CD14-positive monocyte (primary cell): ENCODE measurements around the gene PPP1R2. TPM values are rescaled to one million over a fixed set of nuclear protein-coding genes. Genes with fewer than 3 reads are reported as not detected.
A peak's percentile ranks its signal among the peaks of the same experiment; 100 is the strongest.

ENCODE experiments used
- DNase-seq, 3 donors: peaks; one replicate each; pipeline ENCODE4 v3.0.0-alpha.2; 2011 to 2022
- H2AFZ ChIP-seq: 2 replicates; pipeline ENCODE4 v1.6.0; 2012; ENCODE audit warnings: mild to moderate bottlenecking, low read depth, low read length, inconsistent platforms; ENCODE audit not compliant: insufficient read depth, poor library complexity, severe bottlenecking
- H3K27ac ChIP-seq, 2 donors: 1 replicate in 1 of 2; 2 replicates in 1 of 2; pipeline ENCODE4 v1.5.1; 2012 to 2013; ENCODE audit warnings: low read length in 2 of 2, control low read depth in 1 of 2, inconsistent platforms in 1 of 2, low read depth in 1 of 2, mild to moderate bottlenecking in 1 of 2
- H3K27me3 ChIP-seq, 2 donors: one replicate each; pipeline versions ENCODE4 v1.6.0 to v1.6.1; 2011 to 2013; ENCODE audit warnings: low read length in 2 of 2; ENCODE audit not compliant: control insufficient read depth in 2 of 2, insufficient read depth in 2 of 2
- H3K36me3 ChIP-seq, 2 donors: replicated peaks in 1 of 2; 1 replicate in 1 of 2; 2 replicates in 1 of 2; pipeline versions ENCODE4 v1.5.1 to v1.6.1; 2012 to 2013; ENCODE audit warnings: low read length in 2 of 2, control low read depth in 1 of 2, inconsistent platforms in 1 of 2, mild to moderate bottlenecking in 1 of 2; ENCODE audit not compliant: insufficient read depth in 2 of 2, control insufficient read depth in 1 of 2
- H3K4me1 ChIP-seq, 2 donors: 1 replicate in 1 of 2; 2 replicates in 1 of 2; pipeline versions ENCODE4 v1.5.1 to v1.6.1; 2012 to 2013; ENCODE audit warnings: low read length in 2 of 2, control low read depth in 1 of 2, inconsistent platforms in 1 of 2, mild to moderate bottlenecking in 1 of 2, moderate library complexity in 1 of 2; ENCODE audit not compliant: insufficient read depth in 2 of 2, control insufficient read depth in 1 of 2
- H3K4me2 ChIP-seq: replicated peaks from 2 replicates; pipeline ENCODE3; 2012; ENCODE audit warnings: low read length, moderate library complexity, mild to moderate bottlenecking; ENCODE audit not compliant: poor library complexity, severe bottlenecking; ENCODE audit errors: extremely low read depth
- H3K4me3 ChIP-seq, 3 experiments: fragments of 200-600 bp in 1 of 3; sonication (generic) in 1 of 3; replicated peaks in 1 of 3; 1 replicate in 2 of 3; 2 replicates in 1 of 3; pipeline ENCODE4 v1.5.1; 2011 to 2013; ENCODE audit warnings: low read length in 3 of 3, mild to moderate bottlenecking in 3 of 3, control low read depth in 2 of 3, low read depth in 2 of 3, inconsistent platforms in 1 of 3, moderate library complexity in 1 of 3
- H3K79me2 ChIP-seq: 2 replicates; pipeline ENCODE4 v1.6.0; 2012; ENCODE audit warnings: mild to moderate bottlenecking, control low read depth, inconsistent platforms, low read length, moderate library complexity; ENCODE audit not compliant: insufficient read depth
- H3K9ac ChIP-seq: 2 replicates; pipeline ENCODE4 v1.6.0; 2017; ENCODE audit warnings: low read length, mild to moderate bottlenecking; ENCODE audit not compliant: insufficient read depth, poor library complexity, severe bottlenecking
- H3K9me3 ChIP-seq, 2 donors: replicated peaks in 1 of 2; 1 replicate in 1 of 2; 2 replicates in 1 of 2; pipeline versions ENCODE4 v1.5.1 to v1.6.1; 2012 to 2013; ENCODE audit warnings: low read length in 2 of 2, control low read depth in 1 of 2; ENCODE audit not compliant: control insufficient read depth in 1 of 2, insufficient read depth in 1 of 2
- H4K20me1 ChIP-seq: 2 replicates; pipeline ENCODE4 v1.6.0; 2012; ENCODE audit warnings: mild to moderate bottlenecking, low read length, control low read depth, moderate library complexity; ENCODE audit not compliant: insufficient read depth
- H3K27ac Mint-ChIP-seq, 7 donors: one replicate each; pipeline ENCODE4 v1.8.0; 2020; ENCODE audit warnings: mild to moderate bottlenecking in 7 of 7, mixed read lengths in 7 of 7, moderate library complexity in 6 of 7, inconsistent platforms in 2 of 7
- H3K27me3 Mint-ChIP-seq, 3 donors: one replicate each; pipeline ENCODE4 v1.8.0; 2021 to 2022; ENCODE audit warnings: low read depth in 3 of 3, mild to moderate bottlenecking in 3 of 3, mixed read lengths in 3 of 3, moderate library complexity in 3 of 3, inconsistent platforms in 1 of 3
- H3K36me3 Mint-ChIP-seq, 2 donors: one replicate each; pipeline ENCODE4 v1.8.0; 2020; ENCODE audit warnings: mixed read lengths in 2 of 2, inconsistent platforms in 1 of 2, mild to moderate bottlenecking in 1 of 2
- H3K4me1 Mint-ChIP-seq: one replicate; pipeline ENCODE4 v1.8.0; 2020; ENCODE audit warnings: mild to moderate bottlenecking, mixed read lengths
- H3K4me3 Mint-ChIP-seq, 2 donors: one replicate each; pipeline ENCODE4 v1.8.0; 2020; ENCODE audit warnings: mild to moderate bottlenecking in 2 of 2, mixed read lengths in 2 of 2, moderate library complexity in 1 of 2
- H3K9me3 Mint-ChIP-seq, 7 donors: one replicate each; pipeline ENCODE4 v1.8.0; 2020 to 2022; ENCODE audit warnings: mixed read lengths in 7 of 7, mild to moderate bottlenecking in 6 of 7, moderate library complexity in 6 of 7, inconsistent platforms in 2 of 7
- CTCF ChIP-seq: fragments of 200-600 bp; IDR thresholded peaks from one replicate; pipeline ENCODE4 v1.8.0; 2022; ENCODE audit warnings: antibody characterized with exemption, mild to moderate bottlenecking
- WGBS: methylation state at CpG from one replicate; pipeline ENCODE4 v1.1.5; 2013; ENCODE audit warnings: missing lambda C conversion rate; ENCODE audit not compliant: insufficient coverage; 5-methylcytosine and 5-hydroxymethylcytosine counted together
- intact Hi-C, 2 donors: fragments of 100-400 bp; cut with micrococcal nuclease; formaldehyde crosslinking; loops; one replicate each; pipeline versions ENCODE4 v1.15.0 to v1.15.1; 2023
- polyA plus RNA-seq, 3 donors: library from polyadenylated mRNA; depleted of rRNA in 1 of 3; unstranded in 2 of 3; stranded (reverse) in 1 of 3; fragments of 300-500 nt in 2 of 3; fragments of >200 nt in 1 of 3; fragmentation: Illumina TruSeq in 2 of 3; gene quantifications; 1 replicate in 2 of 3; 2 replicates in 1 of 3; pipeline ENCODE4 v1.2.3, GENCODE V29; 2012 to 2021

The PPP1R2 gene
- polyA plus RNA-seq, 3 donors = 21.0 to 121 (median 118) TPM

- WGBS = no CpG with 5 or more reads among the region's 5 CpGs
- Mint-ChIP-seq H3K27me3 (peaks cover 12 to 15% (median 12%) of the 10 kb centered on the region in 3 donors), H3K4me1 (peaks cover 51% of the 10 kb centered on the region), H3K9me3 (peaks cover 0 to 2% (median 0%) of the 10 kb centered on the region in 7 donors), H3K27ac (peak overlapping the region in 1 of 7 donors; percentile 64), H3K36me3 (peaks cover 6 to 19% of the 10 kb centered on the region in 2 donors), H3K4me3 (peak overlapping the region in 1 of 2 donors; percentile 16)
- intact Hi-C loops = no loop called here
- DNase-seq = no peak
- H3K79me2 ChIP-seq = peaks cover 87% of the 10 kb centered on the region
- TF ChIP-seq CTCF = no peak
- H3K27me3 ChIP-seq = peaks cover 4 to 10% of the 10 kb centered on the region in 2 donors
- peaks cover 89% of the 10 kb centered on the region for H4K20me1 ChIP-seq
- peaks cover 27 to 33% of the 10 kb centered on the region in 2 donors for H3K4me1 ChIP-seq
- no peak overlapping the region for H3K4me3 ChIP-seq
- H3K4me2 ChIP-seq = no peak overlapping the region
- no peaks in the 10 kb centered on the region for H3K9me3 ChIP-seq
- no peak overlapping the region for H2AFZ ChIP-seq
- no peak overlapping the region for H3K27ac ChIP-seq
- peaks cover 0 to 9% of the 10 kb centered on the region in 2 donors for H3K36me3 ChIP-seq
- H3K9ac ChIP-seq = no peak overlapping the region
These were observed 3.6 kb downstream of the PPP1R2 start for GRCh38 chr3:195539479-195539878.

GRCh38 chr3:195537995-195538394 lies 5.1 kb downstream of the PPP1R2 start:
- H3K4me1 Mint-ChIP-seq = peaks cover 45% of the 10 kb centered on the region
- WGBS = 100% methylated on average over 2 of the region's 2 CpGs
- H3K4me3 Mint-ChIP-seq = no peak overlapping the region
- Histone ChIP-seq H3K4me1 (peaks cover 22 to 27% of the 10 kb centered on the region in 2 donors), H4K20me1 (peaks cover 95% of the 10 kb centered on the region), H3K27me3 (no peaks in the 10 kb centered on the region), H3K9me3 (no peaks in the 10 kb centered on the region), H3K9ac (no peak overlapping the region), H3K4me2 (no peak overlapping the region), H3K36me3 (peaks cover 0 to 14% of the 10 kb centered on the region in 2 donors), H3K4me3 (no peak overlapping the region), H3K79me2 (peaks cover 100% of the 10 kb centered on the region), H2AFZ (no peak overlapping the region), H3K27ac (no peak overlapping the region)
- peaks cover 0 to 4% (median 0%) of the 10 kb centered on the region in 3 donors for H3K27me3 Mint-ChIP-seq
- H3K27ac Mint-ChIP-seq = peak overlapping the region in 2 of 7 donors; percentile 14 to 55
- H3K36me3 Mint-ChIP-seq = peaks cover 7 to 25% of the 10 kb centered on the region in 2 donors
- peaks cover 0 to 2% (median 0%) of the 10 kb centered on the region in 7 donors for H3K9me3 Mint-ChIP-seq
- DNase-seq = no peak
- intact Hi-C loops = no loop called here
- TF ChIP-seq CTCF = no peak
